Hepatocyte (in vitro differentiated cells): Measurements from ENCODE around the gene ERH.

Experiments
- CTCF ChIP-seq: fragments of 200-600 bp; sonication (generic); IDR thresholded peaks from 2 replicates; pipeline ENCODE4 v1.5.1; 2016; ENCODE audit warnings: antibody characterized with exemption, mild to moderate bottlenecking; ENCODE audit not compliant: poor library complexity
- EZH2phosphoT487 ChIP-seq: fragments of 200-600 bp; sonication (generic); IDR thresholded peaks from one replicate; pipeline ENCODE4 v1.6.1; 2018; ENCODE audit warnings: antibody characterized with exemption, mild to moderate bottlenecking, low read depth, moderate library complexity; ENCODE audit not compliant: unreplicated experiment, severe bottlenecking

- no peak for TF ChIP-seq CTCF
- no peak for TF ChIP-seq EZH2phosphoT487
These were observed 42.4 kb downstream of the ERH start for GRCh38 chr14:69355607-69356281.
